LNCAP (cell line): ENCODE results near the gene BNC2.

Experiments used
- TF ChIP-seq, protein P1 (sequence below): fragments of 450-650 bp; IDR thresholded peaks from 2 replicates; pipeline ENCODE4 v1.5.1; 2017; ENCODE audit warnings: mild to moderate bottlenecking

The BNC2 gene

DNA sequence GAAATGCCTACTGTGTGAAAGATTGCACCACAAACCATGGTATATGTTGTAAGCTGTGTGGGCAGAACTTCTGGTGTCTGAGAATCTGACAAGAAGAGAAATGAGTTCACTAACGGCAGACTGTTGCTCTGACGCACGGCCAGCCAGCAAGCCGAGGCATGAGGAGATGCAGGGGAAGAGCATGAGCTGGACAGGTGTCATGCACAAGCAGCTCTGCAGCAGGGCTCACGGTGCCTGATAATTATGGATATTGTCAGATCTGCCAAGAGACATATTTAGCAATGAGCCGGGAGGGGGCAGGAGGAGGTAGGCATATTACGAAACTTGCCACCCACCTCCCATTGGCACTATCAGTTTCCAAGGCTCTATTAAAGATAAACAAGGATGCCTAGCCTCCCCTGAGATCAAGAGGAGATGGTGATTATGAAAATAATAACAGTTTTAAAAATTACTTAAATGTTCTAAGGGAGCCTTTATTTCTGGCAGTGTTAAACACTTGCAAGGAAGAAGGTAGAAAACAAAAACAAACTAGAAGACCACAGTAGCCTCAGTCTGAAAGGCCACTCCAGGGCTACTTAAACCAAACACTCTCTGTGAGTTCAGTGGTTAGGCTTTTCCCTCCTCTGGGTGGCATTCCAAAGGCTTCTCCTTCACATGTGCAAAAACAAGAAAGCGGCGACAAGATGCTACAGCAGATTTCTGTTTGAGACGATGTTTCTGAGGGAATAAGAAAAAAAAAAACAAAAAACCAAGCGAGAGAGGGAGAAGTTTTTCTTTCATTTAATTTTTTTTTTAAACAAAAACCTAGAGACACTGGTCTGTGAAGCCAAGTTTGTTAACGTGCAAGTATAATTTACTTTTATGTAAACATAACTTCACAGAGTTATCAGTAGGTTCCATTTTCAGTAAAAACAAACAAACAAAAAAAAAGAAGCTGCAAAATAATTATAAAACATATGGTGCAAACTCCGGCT is 339.5 kb downstream of the BNC2 start:
- TF ChIP-seq, protein P1, sequence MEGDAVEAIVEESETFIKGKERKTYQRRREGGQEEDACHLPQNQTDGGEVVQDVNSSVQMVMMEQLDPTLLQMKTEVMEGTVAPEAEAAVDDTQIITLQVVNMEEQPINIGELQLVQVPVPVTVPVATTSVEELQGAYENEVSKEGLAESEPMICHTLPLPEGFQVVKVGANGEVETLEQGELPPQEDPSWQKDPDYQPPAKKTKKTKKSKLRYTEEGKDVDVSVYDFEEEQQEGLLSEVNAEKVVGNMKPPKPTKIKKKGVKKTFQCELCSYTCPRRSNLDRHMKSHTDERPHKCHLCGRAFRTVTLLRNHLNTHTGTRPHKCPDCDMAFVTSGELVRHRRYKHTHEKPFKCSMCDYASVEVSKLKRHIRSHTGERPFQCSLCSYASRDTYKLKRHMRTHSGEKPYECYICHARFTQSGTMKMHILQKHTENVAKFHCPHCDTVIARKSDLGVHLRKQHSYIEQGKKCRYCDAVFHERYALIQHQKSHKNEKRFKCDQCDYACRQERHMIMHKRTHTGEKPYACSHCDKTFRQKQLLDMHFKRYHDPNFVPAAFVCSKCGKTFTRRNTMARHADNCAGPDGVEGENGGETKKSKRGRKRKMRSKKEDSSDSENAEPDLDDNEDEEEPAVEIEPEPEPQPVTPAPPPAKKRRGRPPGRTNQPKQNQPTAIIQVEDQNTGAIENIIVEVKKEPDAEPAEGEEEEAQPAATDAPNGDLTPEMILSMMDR: no peak

DNA sequence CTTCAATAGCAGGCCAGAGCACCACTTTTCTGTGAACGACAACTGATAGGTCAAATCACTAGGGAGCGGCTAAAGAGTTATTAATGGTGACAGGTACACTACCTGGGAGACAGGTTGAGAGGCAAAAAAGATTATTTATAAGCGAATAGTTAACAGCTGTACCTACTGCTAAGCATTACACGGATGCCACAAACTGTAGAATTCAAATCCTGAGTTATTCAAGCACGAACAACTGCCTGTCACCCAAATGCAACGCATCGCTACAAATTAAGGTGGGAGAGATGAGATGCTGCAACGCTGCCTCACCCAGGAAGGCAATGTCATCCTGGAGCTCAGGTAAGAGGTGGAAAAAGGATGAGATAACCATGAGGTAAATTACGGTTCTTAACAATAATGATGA is 342.9 kb downstream of the BNC2 start:
- TF ChIP-seq, protein P1: no peak

DNA sequence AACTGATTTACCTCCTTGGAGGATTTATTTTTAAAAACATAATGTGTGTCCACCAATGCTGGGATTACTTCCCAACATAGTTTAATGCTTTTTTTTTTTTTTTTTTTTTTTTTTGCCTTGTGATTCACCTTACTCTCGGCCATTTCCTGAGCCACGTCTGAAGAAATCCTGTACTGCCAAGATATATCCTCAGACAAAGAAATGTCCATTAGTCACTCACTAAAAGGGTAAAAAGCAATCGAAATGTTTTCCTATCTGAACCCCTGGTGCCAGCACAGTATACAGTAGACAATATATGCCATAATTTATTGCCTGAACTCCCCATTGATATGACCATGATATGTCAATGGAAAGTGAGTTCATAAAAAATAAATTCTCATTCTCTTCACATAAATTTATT is 344.1 kb downstream of the BNC2 start:
- TF ChIP-seq, protein P1: no peak

DNA sequence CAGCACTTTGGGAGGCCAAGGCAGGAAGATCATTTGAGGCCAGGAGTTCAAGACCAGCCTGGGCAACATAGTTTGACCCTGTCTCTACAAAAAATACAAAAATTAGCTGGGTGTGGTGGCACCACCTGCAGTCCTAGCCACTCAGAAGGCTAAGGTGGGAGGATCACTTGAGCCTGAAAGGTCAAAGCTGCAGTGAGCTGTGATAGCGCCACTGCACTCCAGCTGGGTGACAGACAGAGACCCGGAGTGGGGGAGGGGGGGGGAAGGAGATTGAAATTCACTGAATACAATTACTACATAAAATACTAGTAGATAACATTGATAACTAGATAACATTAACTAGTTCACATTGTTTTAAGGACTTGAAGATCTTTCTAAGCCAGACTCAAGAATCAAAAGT is 345.6 kb downstream of the BNC2 start:
- TF ChIP-seq, protein P1: no peak

DNA sequence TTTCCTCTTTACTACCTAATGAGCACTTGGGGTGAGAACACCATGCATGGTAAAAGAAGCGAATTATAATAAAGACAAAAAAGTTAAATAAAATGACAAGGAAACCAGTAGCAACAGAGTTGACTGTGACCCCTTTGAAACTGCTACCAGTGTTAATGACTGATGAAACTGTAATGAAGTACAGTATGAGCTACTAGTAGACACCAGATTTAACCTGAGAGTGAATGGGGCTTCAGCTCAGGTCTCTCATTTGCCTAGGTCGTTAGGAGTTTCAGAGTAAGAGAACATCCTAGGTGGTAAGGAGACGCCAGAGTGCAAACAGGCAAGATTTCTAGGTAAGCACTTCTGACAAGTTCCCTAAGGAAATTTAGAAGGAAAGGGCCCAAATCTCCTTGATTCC is 346.4 kb downstream of the BNC2 start:
- TF ChIP-seq, protein P1: no peak

DNA sequence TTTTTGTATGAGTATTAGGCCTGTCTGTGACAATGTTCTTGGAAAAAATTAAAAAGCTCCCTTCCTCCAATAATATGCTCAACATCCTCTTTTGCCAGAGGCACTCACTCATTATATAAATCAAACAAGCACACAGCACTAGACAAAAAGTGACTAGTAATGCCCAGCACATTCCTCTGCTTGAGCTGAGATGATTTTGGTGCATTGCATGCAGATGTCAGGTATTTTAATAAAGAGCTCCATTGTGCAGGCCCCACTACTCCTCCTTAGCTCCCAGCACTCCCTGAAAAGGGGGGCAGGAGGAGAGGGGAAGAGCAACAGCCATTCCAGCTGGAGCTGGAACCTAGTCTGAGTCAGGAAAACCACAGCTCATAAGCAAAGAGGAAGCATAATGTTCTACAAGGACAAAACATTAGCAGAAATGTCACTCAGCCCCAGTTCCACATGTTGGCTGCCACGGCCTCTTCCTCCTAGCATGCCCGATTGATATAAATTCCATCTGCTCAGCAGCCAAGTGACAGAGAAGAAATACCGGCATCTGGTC is 348.5 kb downstream of the BNC2 start:
- TF ChIP-seq, protein P1: no peak

DNA sequence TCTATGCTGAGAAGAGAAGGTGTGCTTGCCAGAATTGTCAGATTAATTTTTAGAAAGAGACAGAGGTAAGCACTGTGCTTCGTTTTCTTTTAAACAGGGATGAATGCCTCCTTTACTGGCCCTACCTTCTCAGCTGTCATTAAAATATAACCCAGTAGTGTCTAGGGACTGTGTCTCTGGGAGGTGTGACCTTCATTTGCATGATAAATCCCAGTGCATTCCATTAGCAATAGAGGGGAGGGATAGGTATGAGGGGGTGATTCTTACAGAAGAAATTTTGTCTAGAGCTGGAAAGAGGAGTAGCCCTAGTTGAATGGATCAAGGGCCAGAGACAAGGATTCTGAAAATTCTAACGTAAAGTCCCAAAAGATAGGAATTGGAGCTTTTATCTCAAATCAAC is 351.5 kb downstream of the BNC2 start:
- TF ChIP-seq, protein P1: no peak
